Prostate gland (tissue), 2 donors: ENCODE measurements around the gene TYMP. TPM values are rescaled to one million over a fixed set of nuclear protein-coding genes. Genes with fewer than 3 reads are reported as not detected.

Source experiments
- DNase-seq: peaks from one replicate; pipeline ENCODE4 v3.0.0-alpha.2; 2019; ENCODE audit warnings: low spot score
- H3K27ac ChIP-seq, 2 donors: fragments of 200-600 bp; sonication (generic); 2 replicates each; pipeline ENCODE4 v1.5.1; 2017 to 2019
- H3K27me3 ChIP-seq: fragments of 200-600 bp; sonication (generic); replicated peaks from 2 replicates; pipeline ENCODE4 v1.5.1; 2019; ENCODE audit not compliant: insufficient read depth
- H3K36me3 ChIP-seq, 2 donors: fragments of 200-600 bp; sonication (generic); 1 replicate in 1 of 2; 2 replicates in 1 of 2; pipeline versions ENCODE4 v1.5.1 to v1.8.1; 2017 to 2019
- H3K4me1 ChIP-seq: fragments of 200-600 bp; sonication (generic); replicated peaks from 2 replicates; pipeline ENCODE4 v1.5.1; 2019
- H3K4me3 ChIP-seq, 2 donors: fragments of 200-600 bp; sonication (generic); 2 replicates each; pipeline ENCODE4 v1.5.1; 2017 to 2019
- H3K9me3 ChIP-seq: fragments of 200-600 bp; sonication (generic); 2 replicates; pipeline ENCODE4 v1.5.1; 2017
- POLR2A ChIP-seq: fragments of 450-650 bp; IDR thresholded peaks from one replicate; pipeline ENCODE4 v1.6.1; 2016; ENCODE audit warnings: antibody characterized with exemption, mild to moderate bottlenecking
- POLR2AphosphoS5 ChIP-seq: sonication (generic); formaldehyde crosslinking; IDR thresholded peaks from one replicate; pipeline ENCODE4 v1.6.1; 2017; ENCODE audit warnings: antibody characterized with exemption
- WGBS: methylation state at CpG from one replicate; pipeline ENCODE4 v1.1.5; 2018; 5-methylcytosine and 5-hydroxymethylcytosine counted together
- intact Hi-C: fragments of 100-400 bp; cut with DNase I; formaldehyde crosslinking; loops from one replicate; pipeline ENCODE4 v1.14.2; 2022
- total RNA-seq, 2 donors: library from RNA; depleted of rRNA; stranded (reverse); fragments of >200 nt; gene quantifications; one replicate each; pipeline ENCODE4 v1.1.0, GENCODE V29; 2016
- TF ChIP-seq, protein P1 (sequence below), 4 experiments: fragments of 200-600 bp in 2 of 4; fragments of 450-650 bp in 2 of 4; sonication (generic) in 2 of 4; IDR thresholded peaks; 1 replicate in 3 of 4; 2 replicates in 1 of 4; pipeline ENCODE4 v1.5.1; 2016 to 2019; ENCODE audit warnings: antibody characterized with exemption in 4 of 4, mild to moderate bottlenecking in 2 of 4, moderate library complexity in 2 of 4

Gene TYMP
- total RNA-seq, 2 donors from 2014 or later: 35.8 to 42.8 TPM

DNA sequence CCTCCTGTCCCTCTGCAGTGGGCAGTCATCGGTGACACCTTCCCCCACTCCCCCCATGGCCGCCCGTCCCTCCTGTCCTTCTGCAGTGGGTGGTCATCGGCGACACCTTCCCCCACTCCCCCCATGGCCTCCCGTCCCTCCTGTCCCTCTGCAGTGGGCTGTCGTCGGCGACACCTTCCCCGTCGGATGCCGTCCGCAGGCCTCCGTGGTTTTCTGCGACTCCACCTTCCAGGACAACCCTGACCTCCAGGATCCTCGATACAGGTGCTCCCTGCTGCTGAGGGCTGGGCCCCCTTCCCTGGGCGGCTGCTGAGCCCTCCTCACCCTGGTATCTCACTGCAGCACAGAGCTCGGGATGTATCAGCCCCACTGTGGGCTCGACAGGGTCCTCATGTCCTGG is 40.9 kb downstream of the TYMP start:
- Histone ChIP-seq H3K27me3 (no peaks in the 10 kb centered on the region), H3K9me3 (no peaks in the 10 kb centered on the region), H3K36me3 (no peaks in the 10 kb centered on the region), H3K27ac (no peak overlapping the region), H3K4me3 (no peak overlapping the region), H3K4me1 (no peaks in the 10 kb centered on the region)
- TF ChIP-seq, protein P1, sequence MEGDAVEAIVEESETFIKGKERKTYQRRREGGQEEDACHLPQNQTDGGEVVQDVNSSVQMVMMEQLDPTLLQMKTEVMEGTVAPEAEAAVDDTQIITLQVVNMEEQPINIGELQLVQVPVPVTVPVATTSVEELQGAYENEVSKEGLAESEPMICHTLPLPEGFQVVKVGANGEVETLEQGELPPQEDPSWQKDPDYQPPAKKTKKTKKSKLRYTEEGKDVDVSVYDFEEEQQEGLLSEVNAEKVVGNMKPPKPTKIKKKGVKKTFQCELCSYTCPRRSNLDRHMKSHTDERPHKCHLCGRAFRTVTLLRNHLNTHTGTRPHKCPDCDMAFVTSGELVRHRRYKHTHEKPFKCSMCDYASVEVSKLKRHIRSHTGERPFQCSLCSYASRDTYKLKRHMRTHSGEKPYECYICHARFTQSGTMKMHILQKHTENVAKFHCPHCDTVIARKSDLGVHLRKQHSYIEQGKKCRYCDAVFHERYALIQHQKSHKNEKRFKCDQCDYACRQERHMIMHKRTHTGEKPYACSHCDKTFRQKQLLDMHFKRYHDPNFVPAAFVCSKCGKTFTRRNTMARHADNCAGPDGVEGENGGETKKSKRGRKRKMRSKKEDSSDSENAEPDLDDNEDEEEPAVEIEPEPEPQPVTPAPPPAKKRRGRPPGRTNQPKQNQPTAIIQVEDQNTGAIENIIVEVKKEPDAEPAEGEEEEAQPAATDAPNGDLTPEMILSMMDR (IDR thresholded peaks at IDR 0.05): no peak
- TF ChIP-seq POLR2A: no peak
- TF ChIP-seq POLR2AphosphoS5: no peak
- intact Hi-C loops: no loop called here
- DNase-seq: no peak
- 72% methylated on average over 19 of the region's 19 CpGs for WGBS

- no peak for DNase-seq
- Histone ChIP-seq H3K36me3 (no peaks in the 10 kb centered on the region), H3K9me3 (no peaks in the 10 kb centered on the region), H3K4me1 (no peaks in the 10 kb centered on the region), H3K4me3 (no peak overlapping the region), H3K27ac (no peak overlapping the region), H3K27me3 (no peaks in the 10 kb centered on the region)
- 71% methylated on average over 17 of the region's 18 CpGs for WGBS
- TF ChIP-seq, protein P1 (IDR thresholded peaks at IDR 0.05): no peak
- TF ChIP-seq POLR2A: no peak
- no peak for TF ChIP-seq POLR2AphosphoS5
- intact Hi-C loops: no loop called here
Observed at GRCh38 chr22:50488006-50488677, 41.7 kb downstream of the TYMP start.

- H3K4me1 ChIP-seq: no peaks in the 10 kb centered on the region
- H3K27me3 ChIP-seq: no peaks in the 10 kb centered on the region
- intact Hi-C loops: no loop called here
- H3K9me3 ChIP-seq: no peaks in the 10 kb centered on the region
- H3K4me3 ChIP-seq: no peak overlapping the region
- no peak for TF ChIP-seq POLR2AphosphoS5
- no peak for TF ChIP-seq POLR2A
- TF ChIP-seq, protein P1 (IDR thresholded peaks at IDR 0.05): no peak
- no peak for DNase-seq
- no peaks in the 10 kb centered on the region for H3K36me3 ChIP-seq
- no peak overlapping the region for H3K27ac ChIP-seq
- WGBS: 88% methylated on average over 23 of the region's 23 CpGs
Observed at GRCh38 chr22:50487290-50488005, 42.4 kb downstream of the TYMP start.

GRCh38 chr22:50486561-50487289 is 43.1 kb downstream of the TYMP start, which contains the start of gene MIOX:
MIOX (plus strand) TSS chr22:50486859; CDS start chr22:50486898, 39 bp downstream.
- no peaks in the 10 kb centered on the region for H3K4me1 ChIP-seq
- intact Hi-C loops: no loop called here
- H3K27ac ChIP-seq: no peak within 1 kb of the TSS
- H3K36me3 ChIP-seq: no peaks in the 10 kb centered on the region
- no peaks in the 10 kb centered on the region for H3K27me3 ChIP-seq
- no peak within 1 kb of the TSS for H3K4me3 ChIP-seq
- TF ChIP-seq POLR2A: no peak
- no peak for TF ChIP-seq POLR2AphosphoS5
- TF ChIP-seq, protein P1 (IDR thresholded peaks at IDR 0.05): no peak
- H3K9me3 ChIP-seq: no peaks in the 10 kb centered on the region
- WGBS: 83% methylated on average over 21 of the region's 23 CpGs
- DNase-seq: no peak
